ENCODE results near the gene TNF.

The TNF gene

DNA sequence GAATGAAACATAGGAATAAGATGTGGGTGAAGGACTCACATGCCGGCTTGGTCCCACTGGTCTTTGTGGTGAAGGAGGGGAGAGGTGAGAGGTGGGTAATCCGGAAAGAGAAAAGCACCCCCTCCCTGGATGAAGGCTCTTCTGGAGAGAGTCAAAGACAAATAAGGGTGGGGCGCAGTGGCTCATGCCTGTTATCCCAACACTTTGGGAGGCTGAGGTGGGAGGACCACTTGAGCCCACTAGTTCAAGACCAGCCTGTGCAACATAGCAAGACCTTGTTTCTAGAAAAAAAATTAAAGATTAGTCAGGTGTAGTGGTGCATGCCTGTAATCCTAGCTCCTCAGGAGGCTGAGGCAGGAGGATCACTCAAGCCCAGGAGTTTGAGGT, 3.7 kb downstream of the TNF start:
- TF ChIP-seq, protein P1, sequence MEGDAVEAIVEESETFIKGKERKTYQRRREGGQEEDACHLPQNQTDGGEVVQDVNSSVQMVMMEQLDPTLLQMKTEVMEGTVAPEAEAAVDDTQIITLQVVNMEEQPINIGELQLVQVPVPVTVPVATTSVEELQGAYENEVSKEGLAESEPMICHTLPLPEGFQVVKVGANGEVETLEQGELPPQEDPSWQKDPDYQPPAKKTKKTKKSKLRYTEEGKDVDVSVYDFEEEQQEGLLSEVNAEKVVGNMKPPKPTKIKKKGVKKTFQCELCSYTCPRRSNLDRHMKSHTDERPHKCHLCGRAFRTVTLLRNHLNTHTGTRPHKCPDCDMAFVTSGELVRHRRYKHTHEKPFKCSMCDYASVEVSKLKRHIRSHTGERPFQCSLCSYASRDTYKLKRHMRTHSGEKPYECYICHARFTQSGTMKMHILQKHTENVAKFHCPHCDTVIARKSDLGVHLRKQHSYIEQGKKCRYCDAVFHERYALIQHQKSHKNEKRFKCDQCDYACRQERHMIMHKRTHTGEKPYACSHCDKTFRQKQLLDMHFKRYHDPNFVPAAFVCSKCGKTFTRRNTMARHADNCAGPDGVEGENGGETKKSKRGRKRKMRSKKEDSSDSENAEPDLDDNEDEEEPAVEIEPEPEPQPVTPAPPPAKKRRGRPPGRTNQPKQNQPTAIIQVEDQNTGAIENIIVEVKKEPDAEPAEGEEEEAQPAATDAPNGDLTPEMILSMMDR (conservative IDR thresholded peaks at IDR 0.05; ENCODE audit: low read length): no peak
- TF ChIP-seq EZH2phosphoT487 (IDR thresholded peaks at IDR 0.05; ENCODE audit: borderline replicate concordance): no peak
- Histone ChIP-seq H3K4me2 (ENCODE audit: low read depth, low read length, poor library complexity, severe bottlenecking) (no peak overlapping the region), H2AFZ (ENCODE audit: low read length) (no peak overlapping the region)

GRCh38 chr6:31579546-31580437, 4.4 kb downstream of the TNF start:
- no peak overlapping the region for H2AFZ ChIP-seq (ENCODE audit: low read length)
- TF ChIP-seq, protein P1 (conservative IDR thresholded peaks at IDR 0.05; ENCODE audit: low read length): no peak
- no peak for TF ChIP-seq EZH2phosphoT487 (IDR thresholded peaks at IDR 0.05; ENCODE audit: borderline replicate concordance)
- H4K20me1 ChIP-seq (ENCODE audit: insufficient read depth, low read length, poor library complexity, severe bottlenecking): no peaks in the 10 kb centered on the region
- peaks cover 19% of the 10 kb centered on the region for H3K79me2 ChIP-seq (ENCODE audit: insufficient read depth, low read length)
- H3K36me3 ChIP-seq (ENCODE audit: insufficient read depth, low read length): no peaks in the 10 kb centered on the region
- H3K4me1 ChIP-seq (ENCODE audit: insufficient read depth, low read length, poor library complexity, severe bottlenecking): peaks cover 61% of the 10 kb centered on the region
- no peaks in the 10 kb centered on the region for H3K9me2 ChIP-seq (replicated peaks; ENCODE audit: low read depth, low read length)
- no peaks in the 10 kb centered on the region for H3F3A ChIP-seq (ENCODE audit: low read depth)
- peak overlapping the region; percentile 92 for H3K4me2 ChIP-seq (ENCODE audit: low read depth, low read length, poor library complexity, severe bottlenecking)
- H3K9ac ChIP-seq (ENCODE audit: low read depth, low read length, poor library complexity, severe bottlenecking): peak overlapping the region; percentile 100
- H3K27me3 ChIP-seq (ENCODE audit: insufficient read depth, low read length, poor library complexity, severe bottlenecking): no peaks in the 10 kb centered on the region
- no peaks in the 10 kb centered on the region for H3K9me3 ChIP-seq (ENCODE audit: insufficient read depth, low read depth, low read length)
- H3K4me3 ChIP-seq (ENCODE audit: low read length, poor library complexity, severe bottlenecking): peak overlapping the region; percentile 99

More for the DNA sequence above, 3.7 kb downstream of the TNF start:
- H3K36me3 ChIP-seq (ENCODE audit: insufficient read depth, low read length): no peaks in the 10 kb centered on the region
- H3K9me3 ChIP-seq (ENCODE audit: insufficient read depth, low read depth, low read length): no peaks in the 10 kb centered on the region
- H4K20me1 ChIP-seq (ENCODE audit: insufficient read depth, low read length, poor library complexity, severe bottlenecking): no peaks in the 10 kb centered on the region
- H3F3A ChIP-seq (ENCODE audit: low read depth): no peaks in the 10 kb centered on the region
- H3K4me3 ChIP-seq (ENCODE audit: low read length, poor library complexity, severe bottlenecking): no peak overlapping the region
- H3K79me2 ChIP-seq (ENCODE audit: insufficient read depth, low read length): peaks cover 19% of the 10 kb centered on the region
- no peaks in the 10 kb centered on the region for H3K27me3 ChIP-seq (ENCODE audit: insufficient read depth, low read length, poor library complexity, severe bottlenecking)
- H3K9me2 ChIP-seq (replicated peaks; ENCODE audit: low read depth, low read length): no peaks in the 10 kb centered on the region
- H3K9ac ChIP-seq (ENCODE audit: low read depth, low read length, poor library complexity, severe bottlenecking): no peak overlapping the region
- H3K4me1 ChIP-seq (ENCODE audit: insufficient read depth, low read length, poor library complexity, severe bottlenecking): peaks cover 67% of the 10 kb centered on the region

- Histone ChIP-seq H2AFZ (ENCODE audit: low read length) (peak overlapping the region; percentile 83), H3K4me3 (ENCODE audit: low read length, poor library complexity, severe bottlenecking) (peak overlapping the region; percentile 99)
These were observed 5.0 kb downstream of the TNF start for GRCh38 chr6:31580438-31580740.

More at GRCh38 chr6:31580438-31580740, 5.0 kb downstream of the TNF start:
- no peaks in the 10 kb centered on the region for H3K36me3 ChIP-seq (ENCODE audit: insufficient read depth, low read length)
- no peaks in the 10 kb centered on the region for H3K9me3 ChIP-seq (ENCODE audit: insufficient read depth, low read depth, low read length)
- no peaks in the 10 kb centered on the region for H3K9me2 ChIP-seq (replicated peaks; ENCODE audit: low read depth, low read length)
- no peaks in the 10 kb centered on the region for H4K20me1 ChIP-seq (ENCODE audit: insufficient read depth, low read length, poor library complexity, severe bottlenecking)
- H3K27me3 ChIP-seq (ENCODE audit: insufficient read depth, low read length, poor library complexity, severe bottlenecking): no peaks in the 10 kb centered on the region
- peak overlapping the region; percentile 100 for H3K9ac ChIP-seq (ENCODE audit: low read depth, low read length, poor library complexity, severe bottlenecking)
- H3K79me2 ChIP-seq (ENCODE audit: insufficient read depth, low read length): peaks cover 19% of the 10 kb centered on the region
- TF ChIP-seq, protein P1 (conservative IDR thresholded peaks at IDR 0.05; ENCODE audit: low read length): no peak
- no peak for TF ChIP-seq EZH2phosphoT487 (IDR thresholded peaks at IDR 0.05; ENCODE audit: borderline replicate concordance)
- no peaks in the 10 kb centered on the region for H3F3A ChIP-seq (ENCODE audit: low read depth)
- H3K4me2 ChIP-seq (ENCODE audit: low read depth, low read length, poor library complexity, severe bottlenecking): peak overlapping the region; percentile 92
- peaks cover 61% of the 10 kb centered on the region for H3K4me1 ChIP-seq (ENCODE audit: insufficient read depth, low read length, poor library complexity, severe bottlenecking)

All from Loucy (cell line).